H9 (cell line): ENCODE data around the gene SETD3. TPM values are rescaled to one million over a fixed set of nuclear protein-coding genes. Genes with fewer than 3 reads are reported as not detected.

ENCODE experiments used
- DNase-seq: peaks from one replicate; pipeline ENCODE4 v3.0.0-alpha.2; 2017
- H2AFZ ChIP-seq: one replicate; pipeline ENCODE4 v1.6.1; 2013; ENCODE audit warnings: mild to moderate bottlenecking, low read length, control low read depth, moderate library complexity
- H2AK5ac ChIP-seq: 2 replicates; pipeline ENCODE4 v1.6.1; 2013; ENCODE audit warnings: low read length, control low read depth, mixed read lengths; ENCODE audit not compliant: insufficient read length
- H2BK120ac ChIP-seq: one replicate; pipeline ENCODE4 v1.6.1; 2013; ENCODE audit warnings: low read depth, mild to moderate bottlenecking, low read length, control low read depth, inconsistent platforms; ENCODE audit not compliant: poor library complexity, severe bottlenecking
- H2BK12ac ChIP-seq: 2 replicates; pipeline ENCODE4 v1.6.1; 2013; ENCODE audit warnings: low read length, control low read depth, mixed read lengths, low read depth; ENCODE audit not compliant: insufficient read length
- H2BK15ac ChIP-seq: 2 replicates; pipeline ENCODE4 v1.6.1; 2013; ENCODE audit warnings: low read depth, low read length, control low read depth
- H2BK20ac ChIP-seq: one replicate; pipeline ENCODE4 v1.6.1; 2013; ENCODE audit warnings: low read depth, mild to moderate bottlenecking, low read length, control low read depth, inconsistent platforms; ENCODE audit not compliant: poor library complexity, severe bottlenecking
- H2BK5ac ChIP-seq: 2 replicates; pipeline ENCODE4 v1.6.1; 2013; ENCODE audit warnings: low read length, control low read depth, mixed read lengths; ENCODE audit not compliant: insufficient read length
- H3K14ac ChIP-seq: 2 replicates; pipeline ENCODE4 v1.6.1; 2013; ENCODE audit warnings: low read length, control low read depth; ENCODE audit not compliant: insufficient read depth
- H3K18ac ChIP-seq: 2 replicates; pipeline ENCODE4 v1.6.1; 2013; ENCODE audit warnings: low read depth, mild to moderate bottlenecking, mixed read lengths, low read length, control low read depth; ENCODE audit not compliant: insufficient read length
- H3K23ac ChIP-seq: 2 replicates; pipeline ENCODE4 v1.6.1; 2013; ENCODE audit warnings: low read length, control low read depth, mixed read lengths, low read depth; ENCODE audit not compliant: insufficient read length
- H3K23me2 ChIP-seq: 2 replicates; pipeline ENCODE4 v1.6.1; 2013; ENCODE audit warnings: low read depth, mild to moderate bottlenecking, mixed read lengths, low read length, control low read depth; ENCODE audit not compliant: insufficient read length, poor library complexity, severe bottlenecking
- H3K27ac ChIP-seq: 2 replicates; pipeline ENCODE4 v1.5.1; 2013; ENCODE audit warnings: low read length, control low read depth, mixed read lengths, low read depth; ENCODE audit not compliant: insufficient read length
- H3K27me3 ChIP-seq: 2 replicates; pipeline ENCODE4 v1.6.1; 2013; ENCODE audit warnings: low read length, control low read depth, inconsistent platforms; ENCODE audit not compliant: insufficient read depth
- H3K4ac ChIP-seq: 2 replicates; pipeline ENCODE4 v1.6.1; 2013; ENCODE audit warnings: low read depth, mild to moderate bottlenecking, control low read depth, inconsistent platforms, low read length, moderate library complexity
- H3K4me1 ChIP-seq: 2 replicates; pipeline ENCODE4 v1.6.1; 2013; ENCODE audit warnings: low read length, control low read depth, inconsistent platforms; ENCODE audit not compliant: insufficient read depth
- H3K4me2 ChIP-seq: 2 replicates; pipeline ENCODE4 v1.6.1; 2013; ENCODE audit warnings: low read length, control low read depth, mixed read lengths; ENCODE audit not compliant: insufficient read length, insufficient read depth
- H3K56ac ChIP-seq: 2 replicates; pipeline ENCODE4 v1.6.1; 2013; ENCODE audit warnings: low read depth, mild to moderate bottlenecking, mixed read lengths, low read length, control low read depth; ENCODE audit not compliant: insufficient read length
- H3K79me1 ChIP-seq: 2 replicates; pipeline ENCODE4 v1.6.1; 2013; ENCODE audit warnings: low read depth, mild to moderate bottlenecking, moderate library complexity, low read length, control low read depth, inconsistent platforms; ENCODE audit not compliant: insufficient read depth, poor library complexity, severe bottlenecking
- H3K79me2 ChIP-seq: 2 replicates; pipeline ENCODE4 v1.6.1; 2013; ENCODE audit warnings: low read length, control low read depth, inconsistent platforms; ENCODE audit not compliant: insufficient read depth
- H3K9ac ChIP-seq: 2 replicates; pipeline ENCODE4 v1.6.1; 2013; ENCODE audit warnings: low read length, control low read depth, mixed read lengths; ENCODE audit not compliant: insufficient read length; ENCODE audit errors: extremely low read depth
- H3K9me3 ChIP-seq: one replicate; pipeline ENCODE4 v1.6.1; 2013; ENCODE audit warnings: low read depth, low read length, inconsistent platforms; ENCODE audit not compliant: control insufficient read depth
- H3T11ph ChIP-seq: one replicate; pipeline ENCODE4 v1.6.1; 2013; ENCODE audit warnings: mild to moderate bottlenecking, low read length, control low read depth, inconsistent platforms
- H4K20me1 ChIP-seq: one replicate; pipeline ENCODE4 v1.6.1; 2013; ENCODE audit not compliant: control insufficient read depth, insufficient read length, insufficient read depth
- H4K5ac ChIP-seq: 2 replicates; pipeline ENCODE4 v1.6.1; 2013; ENCODE audit warnings: low read depth, mild to moderate bottlenecking, mixed read lengths, low read length, control low read depth; ENCODE audit not compliant: insufficient read length
- H4K8ac ChIP-seq: replicated peaks from 2 replicates; pipeline ENCODE4 v1.6.1; 2013; ENCODE audit warnings: low read length, control low read depth, mixed read lengths, low read depth; ENCODE audit not compliant: insufficient read length
- H4K91ac ChIP-seq: 2 replicates; pipeline ENCODE4 v1.6.1; 2013; ENCODE audit warnings: low read depth, mild to moderate bottlenecking, moderate library complexity, mixed read lengths, low read length, control low read depth; ENCODE audit not compliant: insufficient read length
- H3K27ac Mint-ChIP-seq, 3 experiments: 2 replicates in 2 of 3; 3 replicates in 1 of 3; pipeline ENCODE4 v1.8.0; 2020 to 2021; ENCODE audit warnings: mixed read lengths in 3 of 3, mild to moderate bottlenecking in 1 of 3, moderate library complexity in 1 of 3
- H3K27me3 Mint-ChIP-seq: 2 replicates; pipeline ENCODE4 v1.8.0; 2021; ENCODE audit warnings: low read depth, mild to moderate bottlenecking, moderate library complexity, mixed read lengths
- H3K36me3 Mint-ChIP-seq, 3 experiments: 2 replicates in 2 of 3; 3 replicates in 1 of 3; pipeline ENCODE4 v1.8.0; 2020 to 2021; ENCODE audit warnings: low read depth in 3 of 3, mixed read lengths in 3 of 3; ENCODE audit not compliant: insufficient read depth in 1 of 3
- H3K4me1 Mint-ChIP-seq, 2 experiments: 2 replicates each; pipeline ENCODE4 v1.8.0; 2020; ENCODE audit warnings: mixed read lengths in 2 of 2
- H3K4me3 Mint-ChIP-seq, 2 experiments: 2 replicates in 1 of 2; 3 replicates in 1 of 2; pipeline ENCODE4 v1.8.0; 2020 to 2021; ENCODE audit warnings: mild to moderate bottlenecking in 2 of 2, mixed read lengths in 2 of 2, moderate library complexity in 1 of 2
- H3K9me3 Mint-ChIP-seq, 2 experiments: 2 replicates in 1 of 2; 3 replicates in 1 of 2; pipeline ENCODE4 v1.8.0; 2020; ENCODE audit warnings: mild to moderate bottlenecking in 2 of 2, mixed read lengths in 2 of 2, moderate library complexity in 1 of 2
- WGBS: extraction: QIAGEN DNeasy Blood & Tissue Kit; methylation state at CpG from one replicate; pipeline ENCODE4 v1.1.7; 2013; ENCODE audit warnings: missing lambda C conversion rate, low lambda C conversion rate, mixed read lengths; ENCODE audit not compliant: insufficient read length; ENCODE audit errors: extremely low coverage; 5-methylcytosine and 5-hydroxymethylcytosine counted together
- total RNA-seq: library from RNA; stranded (reverse); gene quantifications from 2 replicates; pipeline ENCODE4 v1.2.1, GENCODE V29; 2021
- TF ChIP-seq, protein P1 (sequence below): fragments of 200-600 bp; sonication (generic); conservative IDR thresholded peaks from 3 replicates; pipeline ENCODE4 v1.8.0; 2021; ENCODE audit warnings: antibody characterized with exemption, mild to moderate bottlenecking

SETD3 gene
- total RNA-seq, 1 experiment from 2014 or later: 56.7 TPM

DNA sequence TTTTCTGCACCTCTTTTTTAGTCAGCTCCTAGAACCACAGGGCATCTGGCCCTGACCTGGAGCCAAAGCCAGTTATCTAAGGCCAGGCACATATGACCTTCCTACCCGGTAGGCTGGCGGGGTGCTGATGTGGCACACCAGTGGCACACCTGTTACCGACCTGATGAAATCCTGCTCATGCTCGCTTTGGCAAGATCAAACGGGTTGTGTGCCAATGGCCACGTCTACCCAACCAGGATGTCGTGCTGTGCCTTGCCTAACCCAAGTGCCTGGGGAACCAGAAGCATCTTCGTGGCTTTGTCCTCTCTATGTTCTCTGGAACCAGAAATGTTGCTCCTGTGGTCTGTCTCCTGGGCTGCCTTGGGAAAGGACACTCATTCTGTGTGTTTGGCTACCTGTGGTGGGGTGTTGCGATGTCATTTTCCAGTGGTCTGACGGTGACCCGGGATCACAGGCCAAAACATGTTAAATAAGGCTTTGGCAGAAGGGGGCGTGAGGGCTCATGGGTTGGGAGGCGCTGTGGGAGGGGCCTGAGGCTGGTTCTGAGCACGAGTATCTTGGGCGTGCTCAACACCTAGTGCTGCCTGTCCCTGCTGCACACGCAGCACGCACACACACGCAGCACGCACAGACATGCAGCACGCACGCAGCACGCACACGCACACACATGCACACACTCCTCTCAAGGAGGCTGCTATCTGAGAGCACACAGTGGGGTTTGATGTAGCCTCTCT is 28.4 kb upstream of the SETD3 start:
- H3T11ph ChIP-seq: no peak overlapping the region
- no peak overlapping the region for H4K8ac ChIP-seq
- no peak overlapping the region for H3K4me3 Mint-ChIP-seq
- H2BK12ac ChIP-seq: no peak overlapping the region
- no peak overlapping the region for H2BK15ac ChIP-seq
- no peaks in the 10 kb centered on the region for H3K27me3 ChIP-seq
- H3K4me1 ChIP-seq: no peaks in the 10 kb centered on the region
- H3K18ac ChIP-seq: no peak overlapping the region
- no peak overlapping the region for H3K9ac ChIP-seq
- no peak overlapping the region for H4K5ac ChIP-seq
- H3K79me2 ChIP-seq: no peaks in the 10 kb centered on the region
- no peak overlapping the region for H2AFZ ChIP-seq
- no peaks in the 10 kb centered on the region for H3K9me3 ChIP-seq
- H3K27ac Mint-ChIP-seq: peak overlapping the region in 2 of 3 experiments; percentile 65 to 90; a peak in 5 of 7 replicates
- H4K20me1 ChIP-seq: peaks cover 2% of the 10 kb centered on the region
- peaks cover 17 to 69% (median 58%) of the 10 kb centered on the region in 3 experiments; a peak in 6 of 7 replicates for H3K36me3 Mint-ChIP-seq
- H3K4ac ChIP-seq: no peak overlapping the region
- WGBS: no CpG with 5 or more reads among the region's 23 CpGs
- H4K91ac ChIP-seq: no peak overlapping the region
- no peak overlapping the region for H2BK20ac ChIP-seq
- TF ChIP-seq, protein P1, sequence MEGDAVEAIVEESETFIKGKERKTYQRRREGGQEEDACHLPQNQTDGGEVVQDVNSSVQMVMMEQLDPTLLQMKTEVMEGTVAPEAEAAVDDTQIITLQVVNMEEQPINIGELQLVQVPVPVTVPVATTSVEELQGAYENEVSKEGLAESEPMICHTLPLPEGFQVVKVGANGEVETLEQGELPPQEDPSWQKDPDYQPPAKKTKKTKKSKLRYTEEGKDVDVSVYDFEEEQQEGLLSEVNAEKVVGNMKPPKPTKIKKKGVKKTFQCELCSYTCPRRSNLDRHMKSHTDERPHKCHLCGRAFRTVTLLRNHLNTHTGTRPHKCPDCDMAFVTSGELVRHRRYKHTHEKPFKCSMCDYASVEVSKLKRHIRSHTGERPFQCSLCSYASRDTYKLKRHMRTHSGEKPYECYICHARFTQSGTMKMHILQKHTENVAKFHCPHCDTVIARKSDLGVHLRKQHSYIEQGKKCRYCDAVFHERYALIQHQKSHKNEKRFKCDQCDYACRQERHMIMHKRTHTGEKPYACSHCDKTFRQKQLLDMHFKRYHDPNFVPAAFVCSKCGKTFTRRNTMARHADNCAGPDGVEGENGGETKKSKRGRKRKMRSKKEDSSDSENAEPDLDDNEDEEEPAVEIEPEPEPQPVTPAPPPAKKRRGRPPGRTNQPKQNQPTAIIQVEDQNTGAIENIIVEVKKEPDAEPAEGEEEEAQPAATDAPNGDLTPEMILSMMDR: no peak
- H3K4me2 ChIP-seq: no peak overlapping the region
- H3K79me1 ChIP-seq: no peaks in the 10 kb centered on the region
- H2AK5ac ChIP-seq: no peak overlapping the region
- DNase-seq: no peak
- no peak overlapping the region for H3K23ac ChIP-seq
- no peak overlapping the region for H2BK120ac ChIP-seq
- H3K23me2 ChIP-seq: no peaks in the 10 kb centered on the region
- H3K14ac ChIP-seq: no peak overlapping the region
- H3K4me1 Mint-ChIP-seq: peaks cover 6 to 12% of the 10 kb centered on the region in 2 experiments
- H3K27me3 Mint-ChIP-seq: no peaks in the 10 kb centered on the region
- H3K27ac ChIP-seq: no peak overlapping the region
- no peak overlapping the region for H2BK5ac ChIP-seq
- H3K9me3 Mint-ChIP-seq: no peaks in the 10 kb centered on the region
- no peak overlapping the region for H3K56ac ChIP-seq
